IPS-18a (cell line): Measurements from ENCODE around the gene NCOA4.
A peak's percentile ranks its signal among the peaks of the same experiment; 100 is the strongest.
"Not testable (repeated sequence)": the region's sequence is repeated elsewhere in the genome, so short reads cannot be mapped to it uniquely, and the experiment has no call there.

Experiments
- H3K27ac ChIP-seq: one replicate; pipeline ENCODE4 v1.5.1; 2013; ENCODE audit warnings: low read length
- H3K27me3 ChIP-seq: one replicate; pipeline ENCODE4 v1.6.1; 2013; ENCODE audit warnings: mild to moderate bottlenecking, low read length; ENCODE audit not compliant: control insufficient read depth, insufficient read depth
- H3K36me3 ChIP-seq: one replicate; pipeline ENCODE4 v1.6.1; 2013; ENCODE audit warnings: low read depth, low read length; ENCODE audit not compliant: control insufficient read depth
- H3K4me1 ChIP-seq: one replicate; pipeline ENCODE4 v1.6.1; 2013; ENCODE audit warnings: low read depth, low read length; ENCODE audit not compliant: control insufficient read depth
- H3K4me3 ChIP-seq: one replicate; pipeline ENCODE4 v1.5.1; 2013; ENCODE audit warnings: low read length
- H3K9ac ChIP-seq: one replicate; pipeline ENCODE4 v1.6.1; 2013; ENCODE audit warnings: mild to moderate bottlenecking, low read length, moderate library complexity
- H3K9me3 ChIP-seq: one replicate; pipeline ENCODE4 v1.6.1; 2013; ENCODE audit warnings: low read depth, low read length; ENCODE audit not compliant: control insufficient read depth

Gene NCOA4

GRCh38 chr10:45971742-45972105 lies 58.7 kb downstream of the NCOA4 start:
- not testable (repeated sequence) for H3K36me3 ChIP-seq, H3K9me3 ChIP-seq, H3K27me3 ChIP-seq, H3K27ac ChIP-seq, H3K4me1 ChIP-seq
- Histone ChIP-seq H3K4me3 (peak overlapping the region; percentile 93), H3K9ac (peak overlapping the region; percentile 96)

DNA sequence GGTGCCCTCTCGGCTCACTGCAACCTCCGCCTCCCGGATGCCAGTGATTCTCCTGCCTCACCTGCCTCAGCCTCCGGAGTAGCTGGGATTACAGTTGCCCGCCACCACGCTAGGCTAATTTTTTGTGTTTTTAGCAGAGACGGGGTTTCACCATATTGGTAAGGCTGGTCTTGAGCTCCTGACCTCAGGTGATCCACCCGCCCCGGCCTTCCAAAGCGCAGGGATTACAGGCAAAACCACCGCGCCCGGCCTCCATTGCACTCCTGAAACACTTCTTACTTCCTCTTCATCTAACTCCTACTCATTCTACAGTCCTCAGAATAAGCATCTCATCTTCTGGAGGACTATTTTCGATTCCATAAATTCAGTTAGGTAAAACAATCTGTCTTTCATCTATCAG lies 59.4 kb downstream of the NCOA4 start:
- not testable (repeated sequence) for H3K27me3 ChIP-seq, H3K9me3 ChIP-seq, H3K4me1 ChIP-seq, H3K36me3 ChIP-seq, H3K27ac ChIP-seq
- H3K9ac ChIP-seq, result peak overlapping the region; percentile 96
- peak overlapping the region; percentile 93 for H3K4me3 ChIP-seq

- H3K36me3 ChIP-seq, H3K27me3 ChIP-seq, H3K9me3 ChIP-seq, H3K27ac ChIP-seq, H3K4me1 ChIP-seq, H3K4me3 ChIP-seq, H3K9ac ChIP-seq: not testable (repeated sequence)
Observed at GRCh38 chr10:45962686-45963452, 67.6 kb downstream of the NCOA4 start.

GRCh38 chr10:45957928-45958327 lies 72.5 kb downstream of the NCOA4 start:
- not testable (repeated sequence) for H3K4me3 ChIP-seq, H3K4me1 ChIP-seq, H3K9me3 ChIP-seq, H3K36me3 ChIP-seq, H3K27me3 ChIP-seq, H3K27ac ChIP-seq, H3K9ac ChIP-seq

GRCh38 chr10:45956634-45957033 lies 73.8 kb downstream of the NCOA4 start:
- not testable (repeated sequence) for H3K27ac ChIP-seq, H3K4me1 ChIP-seq, H3K9me3 ChIP-seq, H3K36me3 ChIP-seq, H3K4me3 ChIP-seq, H3K27me3 ChIP-seq, H3K9ac ChIP-seq
